Measurements from ENCODE around the gene GALNTL6. TPM values are rescaled to one million over a fixed set of nuclear protein-coding genes. Genes with fewer than 3 reads are reported as not detected.

The GALNTL6 gene
- total RNA-seq, 1 experiment from 2014 or later, result not detected

GRCh38 chr4:173076903-173077634 is 1263.9 kb downstream of the GALNTL6 start:
- Histone ChIP-seq H3K27me3 (ENCODE audit: insufficient read depth, low read length) (no peaks in the 10 kb centered on the region), H3K23ac (ENCODE audit: insufficient read length, low read depth, low read length) (no peak overlapping the region), H3K79me1 (ENCODE audit: insufficient read depth, low read depth, low read length, poor library complexity, severe bottlenecking) (no peaks in the 10 kb centered on the region), H4K91ac (ENCODE audit: insufficient read length, low read depth, low read length) (no peak overlapping the region), H3K4me2 (ENCODE audit: insufficient read depth, insufficient read length, low read length) (no peak overlapping the region), H3T11ph (ENCODE audit: low read length) (no peak overlapping the region), H2BK5ac (ENCODE audit: insufficient read length, low read length) (no peak overlapping the region), H4K8ac (replicated peaks; ENCODE audit: insufficient read length, low read depth, low read length) (no peak overlapping the region), H4K20me1 (ENCODE audit: control insufficient read depth, insufficient read depth, insufficient read length) (no peaks in the 10 kb centered on the region), H3K9ac (ENCODE audit: extremely low read depth, insufficient read length, low read length) (no peak overlapping the region), H2BK120ac (ENCODE audit: low read depth, low read length, poor library complexity, severe bottlenecking) (peak overlapping the region; percentile 77), H2BK12ac (ENCODE audit: insufficient read length, low read depth, low read length) (no peak overlapping the region), H2BK20ac (ENCODE audit: low read depth, low read length, poor library complexity, severe bottlenecking) (no peak overlapping the region), H3K23me2 (ENCODE audit: insufficient read length, low read depth, low read length, poor library complexity, severe bottlenecking) (no peaks in the 10 kb centered on the region), H3K4ac (ENCODE audit: low read depth, low read length) (no peak overlapping the region), H3K14ac (ENCODE audit: insufficient read depth, low read length) (no peak overlapping the region), H2AK5ac (ENCODE audit: insufficient read length, low read length) (no peak overlapping the region), H3K18ac (ENCODE audit: insufficient read length, low read depth, low read length) (no peak overlapping the region), H3K27ac (ENCODE audit: insufficient read length, low read depth, low read length) (no peak overlapping the region), H3K56ac (ENCODE audit: insufficient read length, low read depth, low read length) (no peak overlapping the region), H3K9me3 (ENCODE audit: control insufficient read depth, low read depth, low read length) (no peaks in the 10 kb centered on the region), H4K5ac (ENCODE audit: insufficient read length, low read depth, low read length) (no peak overlapping the region), H2AFZ (ENCODE audit: low read length) (no peak overlapping the region), H3K4me1 (ENCODE audit: insufficient read depth, low read length) (peaks cover 10% of the 10 kb centered on the region; the same call in 1 of the 2 replicates), H2BK15ac (ENCODE audit: low read depth, low read length) (no peak overlapping the region), H3K79me2 (ENCODE audit: insufficient read depth, low read length) (no peaks in the 10 kb centered on the region)
- no peak for TF ChIP-seq CTCF (conservative IDR thresholded peaks at IDR 0.05)
- Mint-ChIP-seq H3K4me1 (peaks cover 30 to 31% of the 10 kb centered on the region in 2 experiments), H3K36me3 (ENCODE audit: insufficient read depth in 1 of 3, low read depth in 3 of 3) (peaks cover 10 to 52% (median 26%) of the 10 kb centered on the region in 3 experiments), H3K4me3 (no peak overlapping the region), H3K27me3 (ENCODE audit: low read depth) (no peaks in the 10 kb centered on the region; the same call in 1 of the 2 replicates), H3K27ac (no peak overlapping the region), H3K9me3 (peaks cover 43 to 53% of the 10 kb centered on the region in 2 experiments)
- DNase-seq, result no peak
- no CpG with 5 or more reads among the region's 3 CpGs for WGBS (ENCODE audit: extremely low coverage, insufficient read length, low lambda C conversion rate)
